ENCODE results near the gene STAP2.
"Not testable (repeated sequence)": the region's sequence is repeated elsewhere in the genome, so short reads cannot be mapped to it uniquely, and the experiment has no call there.

Gene STAP2

GRCh38 chr19:4297901-4298809 lies 40.5 kb downstream of the STAP2 start:
- no peak for DNase-seq

GRCh38 chr19:4295972-4296771 lies 42.5 kb downstream of the STAP2 start:
- no peak for DNase-seq

- DNase-seq = no peak
Measured at GRCh38 chr19:4294389-4294788, 44.2 kb downstream of the STAP2 start.

- no peak for DNase-seq
Measured at GRCh38 chr19:4292515-4292914, 46.1 kb downstream of the STAP2 start.

GRCh38 chr19:4291184-4291732 lies 47.4 kb downstream of the STAP2 start:
- no peak for DNase-seq

- DNase-seq = no peak
Measured at GRCh38 chr19:4288091-4288777, 50.4 kb downstream of the STAP2 start.

GRCh38 chr19:4286141-4286540 lies 52.5 kb downstream of the STAP2 start:
- DNase-seq = not testable (repeated sequence)

GRCh38 chr19:4284974-4285373 lies 53.7 kb downstream of the STAP2 start:
- DNase-seq = no peak

- DNase-seq = no peak
Measured at GRCh38 chr19:4284176-4284958, 54.3 kb downstream of the STAP2 start.

- no peak for DNase-seq
Measured at GRCh38 chr19:4279530-4280422, 58.9 kb downstream of the STAP2 start.

- no peak for DNase-seq
Measured at GRCh38 chr19:4279267-4279529, 59.4 kb downstream of the STAP2 start.

- DNase-seq = no peak
Measured at GRCh38 chr19:4278419-4279266, 60.0 kb downstream of the STAP2 start, which contains the start of gene SHD. TSS of gene SHD (plus strand) at chr19:4279266. CDS start at chr19:4280064, 798 bp downstream.

- no peak for DNase-seq
Measured at GRCh38 chr19:4278010-4278409, 60.6 kb downstream of the STAP2 start.

- DNase-seq = no peak
Measured at GRCh38 chr19:4277191-4277696, 61.4 kb downstream of the STAP2 start.

- DNase-seq = not testable (repeated sequence)
Measured at GRCh38 chr19:4274321-4274686, 64.3 kb downstream of the STAP2 start.
